Measurements from ENCODE around the gene TTPAL. TPM values are rescaled to one million over a fixed set of nuclear protein-coding genes. Genes with fewer than 3 reads are reported as not detected.

The TTPAL gene
- total and polyA plus RNA-seq, 2 donors (not counting 3 experiments of a cell fraction or from before 2014, with no cell fraction given), result 4.0 to 8.0 TPM

DNA sequence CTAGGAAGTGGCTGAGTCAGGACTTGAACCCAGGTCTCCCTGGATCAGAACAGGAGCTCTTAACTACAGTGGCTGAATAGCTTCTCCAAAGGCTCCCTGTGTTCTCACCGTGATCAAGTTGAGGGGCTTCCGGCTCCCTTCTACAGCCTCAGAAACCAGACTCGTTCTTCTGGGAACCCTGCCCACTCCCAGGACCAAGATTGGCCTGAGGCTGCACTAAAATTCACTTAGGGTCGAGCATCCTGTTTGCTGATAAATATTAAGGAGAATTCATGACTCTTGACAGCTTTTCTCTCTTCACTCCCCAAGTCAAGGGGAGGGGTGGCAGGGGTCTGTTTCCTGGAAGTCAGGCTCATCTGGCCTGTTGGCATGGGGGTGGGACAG is 44.6 kb upstream of the TTPAL start:
- Histone ChIP-seq H3K9ac (replicated peaks; ENCODE audit: extremely low read depth, insufficient read depth, low read length) (no peak overlapping the region), H3K9me1 (replicated peaks; ENCODE audit: control insufficient read depth, extremely low read depth, insufficient read depth, low read length) (no peaks in the 10 kb centered on the region), H3K79me2 (ENCODE audit: control insufficient read depth, insufficient read depth, low read length) (no peaks in the 10 kb centered on the region), H3K36me3 (ENCODE audit: control insufficient read depth in 2 of 2, extremely low read depth in 1 of 2, insufficient read depth in 2 of 2, low read length in 2 of 2) (no peaks in the 10 kb centered on the region), H3K4me3 (replicated peaks in 1 of 3; ENCODE audit: insufficient read depth in 1 of 3, low read depth in 1 of 3, low read length in 3 of 3) (no peak overlapping the region), H3K27ac (ENCODE audit: insufficient read depth, low read depth, low read length) (no peak overlapping the region), H3K4me2 (ENCODE audit: insufficient read depth, low read length) (no peak overlapping the region), H3K27me3 (ENCODE audit: control insufficient read depth in 2 of 2, insufficient read depth in 2 of 2, low read length in 2 of 2) (peaks cover 2 to 3% of the 10 kb centered on the region in 2 experiments), H4K20me1 (replicated peaks; ENCODE audit: control insufficient read depth, extremely low read depth, insufficient read depth, low read length) (no peaks in the 10 kb centered on the region), H2AFZ (ENCODE audit: low read depth, low read length) (no peak overlapping the region), H3K4me1 (ENCODE audit: control insufficient read depth, extremely low read depth, insufficient read depth, low read length) (no peaks in the 10 kb centered on the region), H3K9me3 (replicated peaks; ENCODE audit: control insufficient read depth, insufficient read depth, low read length) (no peaks in the 10 kb centered on the region)
- dilution Hi-C loops (cut with MboI; ENCODE audit: extremely low pct_ligation_motif_present, low sequenced_read_pairs), result no loop called here
- TF ChIP-seq EZH2 (IDR thresholded peaks at IDR 0.05; ENCODE audit: borderline replicate concordance, low read depth, low read length, severe bottlenecking) (no peak), POLR2A (IDR thresholded peaks at IDR 0.05; ENCODE audit: low read depth, low read length) (no peak), MYC (IDR thresholded peaks at IDR 0.05; ENCODE audit: low read depth, low read length) (no peak), JUN (IDR thresholded peaks at IDR 0.05; ENCODE audit: borderline replicate concordance, insufficient read depth, insufficient read length, low read depth) (no peak), GATA2 (IDR thresholded peaks at IDR 0.05; ENCODE audit: insufficient read depth, insufficient read length, low read depth, low read length) (no peak), FOS (IDR thresholded peaks at IDR 0.05; ENCODE audit: borderline replicate concordance, insufficient read depth, low read length) (no peak), POLR2AphosphoS5 (IDR thresholded peaks at IDR 0.05; ENCODE audit: insufficient read depth, low read depth, low read length) (no peak), MAX (IDR thresholded peaks at IDR 0.05; ENCODE audit: insufficient read depth, insufficient read length) (no peak)
- TF ChIP-seq, protein P1, sequence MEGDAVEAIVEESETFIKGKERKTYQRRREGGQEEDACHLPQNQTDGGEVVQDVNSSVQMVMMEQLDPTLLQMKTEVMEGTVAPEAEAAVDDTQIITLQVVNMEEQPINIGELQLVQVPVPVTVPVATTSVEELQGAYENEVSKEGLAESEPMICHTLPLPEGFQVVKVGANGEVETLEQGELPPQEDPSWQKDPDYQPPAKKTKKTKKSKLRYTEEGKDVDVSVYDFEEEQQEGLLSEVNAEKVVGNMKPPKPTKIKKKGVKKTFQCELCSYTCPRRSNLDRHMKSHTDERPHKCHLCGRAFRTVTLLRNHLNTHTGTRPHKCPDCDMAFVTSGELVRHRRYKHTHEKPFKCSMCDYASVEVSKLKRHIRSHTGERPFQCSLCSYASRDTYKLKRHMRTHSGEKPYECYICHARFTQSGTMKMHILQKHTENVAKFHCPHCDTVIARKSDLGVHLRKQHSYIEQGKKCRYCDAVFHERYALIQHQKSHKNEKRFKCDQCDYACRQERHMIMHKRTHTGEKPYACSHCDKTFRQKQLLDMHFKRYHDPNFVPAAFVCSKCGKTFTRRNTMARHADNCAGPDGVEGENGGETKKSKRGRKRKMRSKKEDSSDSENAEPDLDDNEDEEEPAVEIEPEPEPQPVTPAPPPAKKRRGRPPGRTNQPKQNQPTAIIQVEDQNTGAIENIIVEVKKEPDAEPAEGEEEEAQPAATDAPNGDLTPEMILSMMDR (IDR thresholded peaks at IDR 0.05; ENCODE audit: extremely low read depth in 1 of 2, insufficient read depth in 1 of 2, low read depth in 1 of 2, low read length in 2 of 2), result no peak
- ChIA-PET POLR2A (no interaction called here), CTCF (no interaction called here)
- FAIRE-seq (no peak), DNase-seq (ENCODE audit: low read depth, low spot score) (no peak)
- BruUV-seq (replicated peaks), result no TSS peak
- intact Hi-C loops (cut with micrococcal nuclease), result no loop called here

Measured in endothelial cell of umbilical vein (primary cell).